Esophagus squamous epithelium (tissue), 5 donors: ENCODE results near the gene NKD1. TPM values are rescaled to one million over a fixed set of nuclear protein-coding genes. Genes with fewer than 3 reads are reported as not detected.

Experiments used
- DNase-seq: peaks from one replicate; lab custom pipeline; 2025; lab: John Stamatoyannopoulos, UW
- H3K27ac ChIP-seq, 4 donors: fragments of 200-600 bp; sonication (generic); one replicate each; pipeline ENCODE4 v1.5.1; 2016 to 2019; ENCODE audit warnings: mild to moderate bottlenecking in 1 of 4
- H3K27me3 ChIP-seq, 4 donors: fragments of 200-600 bp; sonication (generic); 1 replicate in 3 of 4; 2 replicates in 1 of 4; pipeline versions ENCODE4 v1.5.1 to v1.6.0; 2017 to 2021; ENCODE audit warnings: antibody characterized with exemption in 1 of 4
- H3K36me3 ChIP-seq, 3 donors: fragments of 200-600 bp; sonication (generic); one replicate each; pipeline ENCODE4 v1.5.1; 2016 to 2019
- H3K4me1 ChIP-seq, 3 donors: fragments of 200-600 bp; sonication (generic); one replicate each; pipeline ENCODE4 v1.5.1; 2017 to 2019
- H3K4me3 ChIP-seq, 4 donors: fragments of 200-600 bp; sonication (generic); 1 replicate in 3 of 4; 2 replicates in 1 of 4; pipeline ENCODE4 v1.5.1; 2016 to 2019; ENCODE audit warnings: mild to moderate bottlenecking in 2 of 4, moderate library complexity in 1 of 4
- H3K9me3 ChIP-seq, 3 donors: fragments of 200-600 bp; sonication (generic); one replicate each; pipeline ENCODE4 v1.5.1; 2016 to 2019
- POLR2A ChIP-seq, 4 donors: fragments of 450-650 bp; IDR thresholded peaks; one replicate each; pipeline ENCODE4 v1.6.1; 2017; ENCODE audit warnings: antibody characterized with exemption in 4 of 4, mild to moderate bottlenecking in 4 of 4, moderate library complexity in 3 of 4
- WGBS, 2 donors: methylation state at CpG; one replicate each; pipeline ENCODE4 v1.1.5; 2018; 5-methylcytosine and 5-hydroxymethylcytosine counted together
- intact Hi-C: fragments of 100-400 bp; cut with DNase I; formaldehyde crosslinking; loops from one replicate; pipeline ENCODE4 v1.15.0; 2022
- total RNA-seq, 4 donors: library from RNA; depleted of rRNA; stranded (reverse); fragments of >200 nt; gene quantifications; one replicate each; pipeline ENCODE4 v1.1.0, GENCODE V29; 2016
- TF ChIP-seq, protein P1 (sequence below), 6 experiments: fragments of 450-650 bp in 4 of 6; fragments of 200-600 bp in 2 of 6; sonication (generic) in 2 of 6; IDR thresholded peaks; one replicate each; pipeline ENCODE4 v1.5.1; 2016 to 2019; ENCODE audit warnings: antibody characterized with exemption in 6 of 6, mild to moderate bottlenecking in 4 of 6, moderate library complexity in 4 of 6
- donor health status: DM: yes; HTN: yes; CAD: no.

NKD1 gene
- total RNA-seq, 4 donors from 2014 or later, result 1.1 to 10.5 (median 3.1) TPM

GRCh38 chr16:50676684-50677225 is 128.6 kb downstream of the NKD1 start:
- Histone ChIP-seq H3K36me3 (peaks cover 0 to 29% (median 0%) of the 10 kb centered on the region in 3 donors), H3K4me1 (peaks cover 0 to 29% (median 6%) of the 10 kb centered on the region in 3 donors), H3K27me3 (peaks cover 0 to 5% (median 0%) of the 10 kb centered on the region in 4 donors), H3K27ac (no peak overlapping the region), H3K9me3 (peaks cover 0 to 23% (median 16%) of the 10 kb centered on the region in 3 donors), H3K4me3 (no peak overlapping the region)
- intact Hi-C loops, result no loop called here
- WGBS, 2 donors, result 73 to 77% methylated on average over 8 of the region's 9 CpGs
- DNase-seq, result no peak
- TF ChIP-seq POLR2A (IDR thresholded peaks at IDR 0.05), result no peak
- TF ChIP-seq, protein P1, sequence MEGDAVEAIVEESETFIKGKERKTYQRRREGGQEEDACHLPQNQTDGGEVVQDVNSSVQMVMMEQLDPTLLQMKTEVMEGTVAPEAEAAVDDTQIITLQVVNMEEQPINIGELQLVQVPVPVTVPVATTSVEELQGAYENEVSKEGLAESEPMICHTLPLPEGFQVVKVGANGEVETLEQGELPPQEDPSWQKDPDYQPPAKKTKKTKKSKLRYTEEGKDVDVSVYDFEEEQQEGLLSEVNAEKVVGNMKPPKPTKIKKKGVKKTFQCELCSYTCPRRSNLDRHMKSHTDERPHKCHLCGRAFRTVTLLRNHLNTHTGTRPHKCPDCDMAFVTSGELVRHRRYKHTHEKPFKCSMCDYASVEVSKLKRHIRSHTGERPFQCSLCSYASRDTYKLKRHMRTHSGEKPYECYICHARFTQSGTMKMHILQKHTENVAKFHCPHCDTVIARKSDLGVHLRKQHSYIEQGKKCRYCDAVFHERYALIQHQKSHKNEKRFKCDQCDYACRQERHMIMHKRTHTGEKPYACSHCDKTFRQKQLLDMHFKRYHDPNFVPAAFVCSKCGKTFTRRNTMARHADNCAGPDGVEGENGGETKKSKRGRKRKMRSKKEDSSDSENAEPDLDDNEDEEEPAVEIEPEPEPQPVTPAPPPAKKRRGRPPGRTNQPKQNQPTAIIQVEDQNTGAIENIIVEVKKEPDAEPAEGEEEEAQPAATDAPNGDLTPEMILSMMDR (IDR thresholded peaks at IDR 0.05), result no peak

DNA sequence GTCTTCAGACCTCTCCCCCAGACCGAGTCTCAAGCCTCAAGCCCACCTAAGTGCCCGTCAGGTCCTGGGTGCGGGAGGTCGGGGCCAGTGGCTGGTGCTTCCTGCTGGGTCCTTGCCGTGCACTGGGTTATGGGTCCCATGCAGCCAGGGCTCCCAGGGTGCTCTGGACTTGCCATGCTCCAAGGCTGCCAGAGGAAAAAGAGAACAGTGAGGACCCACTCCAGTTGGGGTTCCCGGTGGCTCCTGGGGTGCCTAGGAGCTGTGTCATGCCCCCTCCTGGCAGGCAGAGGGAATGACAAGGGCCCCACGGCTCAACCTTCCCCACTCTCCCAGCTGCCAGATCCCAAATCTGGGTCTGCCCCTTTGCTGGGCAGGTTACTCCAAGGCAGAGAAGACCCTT is 129.2 kb downstream of the NKD1 start:
- 62 to 82% methylated on average over 3 to 6 of the region's 7 CpGs for WGBS, 2 donors
- Histone ChIP-seq H3K9me3 (peaks cover 0 to 17% (median 10%) of the 10 kb centered on the region in 3 donors), H3K4me1 (peaks cover 0 to 29% (median 6%) of the 10 kb centered on the region in 3 donors), H3K27ac (no peak overlapping the region), H3K27me3 (peaks cover 0 to 5% (median 0%) of the 10 kb centered on the region in 4 donors), H3K36me3 (peaks cover 0 to 24% (median 0%) of the 10 kb centered on the region in 3 donors), H3K4me3 (no peak overlapping the region)
- no peak for DNase-seq
- TF ChIP-seq POLR2A (IDR thresholded peaks at IDR 0.05), result no peak
- TF ChIP-seq, protein P1 (IDR thresholded peaks at IDR 0.05), result peak in 5 of 6 experiments; percentile 8 to 60 (median 38)
- intact Hi-C loops, result no loop called here

DNA sequence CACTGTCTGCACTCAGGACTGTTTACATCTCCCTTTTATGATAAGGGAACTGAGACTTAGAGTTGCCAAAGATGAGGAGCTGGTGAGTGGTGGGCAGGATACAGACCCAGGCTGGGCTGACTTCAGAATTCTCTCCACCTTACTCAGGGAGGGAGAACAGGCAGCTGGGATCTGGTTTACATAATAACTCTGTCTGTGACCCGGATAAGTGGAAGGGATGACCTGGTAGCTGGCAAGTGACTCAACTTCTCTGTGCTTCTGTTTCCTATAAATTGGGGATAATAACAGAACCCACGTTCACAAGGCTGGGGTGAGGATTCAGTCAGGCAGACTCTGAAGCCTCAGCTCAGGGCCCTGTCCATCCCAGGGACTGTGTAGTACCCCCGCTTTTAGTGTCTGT is 130.3 kb downstream of the NKD1 start:
- DNase-seq, result no peak
- no peak overlapping the region for H3K27ac ChIP-seq
- TF ChIP-seq, protein P1 (IDR thresholded peaks at IDR 0.05), result no peak
- no peak for TF ChIP-seq POLR2A (IDR thresholded peaks at IDR 0.05)
- H3K27me3 ChIP-seq, result peaks cover 0 to 3% (median 0%) of the 10 kb centered on the region in 4 donors
- intact Hi-C loops, result no loop called here
- no peak overlapping the region for H3K4me3 ChIP-seq
- H3K4me1 ChIP-seq, result peaks cover 0 to 29% (median 6%) of the 10 kb centered on the region in 3 donors
- H3K9me3 ChIP-seq, result peaks cover 0 to 5% (median 0%) of the 10 kb centered on the region in 3 donors
- peaks cover 0 to 12% (median 0%) of the 10 kb centered on the region in 3 donors for H3K36me3 ChIP-seq
- 53 to 67% methylated on average over 3 of the region's 3 CpGs for WGBS, 2 donors

DNA sequence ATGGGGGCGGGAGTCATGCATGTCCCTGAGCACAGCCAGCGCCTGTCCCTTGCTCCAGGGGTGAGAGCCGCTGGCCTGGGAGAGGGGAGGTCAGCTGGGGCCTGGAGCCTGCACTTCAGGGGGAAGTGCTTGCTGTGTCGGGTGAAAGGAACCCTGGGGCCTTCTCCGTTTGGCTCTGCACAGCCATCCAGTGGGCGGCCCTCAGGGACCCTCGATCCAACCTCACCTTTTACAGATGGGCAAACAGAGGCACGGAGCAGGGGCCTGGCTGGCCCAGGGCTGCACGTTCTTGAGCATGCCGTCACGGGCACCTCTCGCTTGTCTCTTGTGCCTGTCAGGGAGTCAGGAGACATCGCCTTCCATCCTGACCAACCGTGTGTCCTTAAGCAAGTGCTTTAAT is 131.1 kb downstream of the NKD1 start:
- TF ChIP-seq, protein P1 (IDR thresholded peaks at IDR 0.05), result no peak
- no peak for TF ChIP-seq POLR2A (IDR thresholded peaks at IDR 0.05)
- Histone ChIP-seq H3K9me3 (no peaks in the 10 kb centered on the region), H3K27ac (no peak overlapping the region), H3K4me3 (peak overlapping the region in 1 of 4 donors; percentile 9), H3K27me3 (no peaks in the 10 kb centered on the region), H3K36me3 (peaks cover 0 to 5% (median 0%) of the 10 kb centered on the region in 3 donors), H3K4me1 (peaks cover 0 to 28% (median 6%) of the 10 kb centered on the region in 3 donors)
- 50 to 81% methylated on average over 1 to 10 of the region's 14 CpGs for WGBS, 2 donors
- intact Hi-C loops, result no loop called here
- no peak for DNase-seq
